ENCODE measurements around the gene DNAAF1.

DNA sequence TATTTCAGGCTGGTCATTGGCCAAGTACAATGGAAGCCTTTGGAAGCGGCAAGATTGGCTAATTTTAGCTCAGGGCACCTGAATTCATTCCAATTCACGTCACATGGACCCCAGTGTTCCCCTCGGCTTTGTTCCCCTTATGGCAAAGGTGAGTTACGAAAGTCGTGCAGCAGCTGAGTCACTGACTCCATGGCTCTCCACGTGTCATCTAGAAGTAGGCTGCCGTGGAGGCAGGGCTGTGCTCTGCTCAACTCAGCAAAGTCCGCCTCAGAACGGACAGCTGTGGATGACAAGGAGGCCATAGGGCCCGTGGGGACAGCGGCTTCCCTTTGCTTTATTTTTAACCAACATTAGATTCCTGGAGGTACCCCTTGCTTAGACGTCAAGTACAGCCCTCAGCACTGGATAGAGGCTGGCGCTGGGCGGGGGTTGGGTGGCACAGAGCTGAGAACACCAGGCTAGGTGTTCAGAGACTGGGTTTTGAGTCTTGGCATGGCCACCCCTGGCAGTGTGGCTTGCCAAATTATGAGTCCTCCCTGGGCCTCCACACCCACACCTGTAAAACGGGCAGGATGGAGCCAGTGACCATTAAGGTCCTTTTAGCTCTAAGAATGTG is 69.5 kb downstream of the DNAAF1 start:
- TF ChIP-seq, protein P1, sequence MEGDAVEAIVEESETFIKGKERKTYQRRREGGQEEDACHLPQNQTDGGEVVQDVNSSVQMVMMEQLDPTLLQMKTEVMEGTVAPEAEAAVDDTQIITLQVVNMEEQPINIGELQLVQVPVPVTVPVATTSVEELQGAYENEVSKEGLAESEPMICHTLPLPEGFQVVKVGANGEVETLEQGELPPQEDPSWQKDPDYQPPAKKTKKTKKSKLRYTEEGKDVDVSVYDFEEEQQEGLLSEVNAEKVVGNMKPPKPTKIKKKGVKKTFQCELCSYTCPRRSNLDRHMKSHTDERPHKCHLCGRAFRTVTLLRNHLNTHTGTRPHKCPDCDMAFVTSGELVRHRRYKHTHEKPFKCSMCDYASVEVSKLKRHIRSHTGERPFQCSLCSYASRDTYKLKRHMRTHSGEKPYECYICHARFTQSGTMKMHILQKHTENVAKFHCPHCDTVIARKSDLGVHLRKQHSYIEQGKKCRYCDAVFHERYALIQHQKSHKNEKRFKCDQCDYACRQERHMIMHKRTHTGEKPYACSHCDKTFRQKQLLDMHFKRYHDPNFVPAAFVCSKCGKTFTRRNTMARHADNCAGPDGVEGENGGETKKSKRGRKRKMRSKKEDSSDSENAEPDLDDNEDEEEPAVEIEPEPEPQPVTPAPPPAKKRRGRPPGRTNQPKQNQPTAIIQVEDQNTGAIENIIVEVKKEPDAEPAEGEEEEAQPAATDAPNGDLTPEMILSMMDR (IDR thresholded peaks at IDR 0.05) = no peak
- TF ChIP-seq POLR2A (IDR thresholded peaks at IDR 0.05) = no peak
